Activated CD4-positive, alpha-beta T cell treated with anti-CD3 and anti-CD28 coated beads for 24 hours (primary cell): Measurements from ENCODE around the gene GEMIN8.

Source experiments
- DNase-seq, 2 donors: peaks; one replicate each; pipeline ENCODE4 v3.0.0-alpha.2; 2020; ENCODE audit warnings: low read depth in 2 of 2

The GEMIN8 gene

GRCh38 chrX:14015941-14016340 lies 13.8 kb downstream of the GEMIN8 start:
- DNase-seq: no peak

DNA sequence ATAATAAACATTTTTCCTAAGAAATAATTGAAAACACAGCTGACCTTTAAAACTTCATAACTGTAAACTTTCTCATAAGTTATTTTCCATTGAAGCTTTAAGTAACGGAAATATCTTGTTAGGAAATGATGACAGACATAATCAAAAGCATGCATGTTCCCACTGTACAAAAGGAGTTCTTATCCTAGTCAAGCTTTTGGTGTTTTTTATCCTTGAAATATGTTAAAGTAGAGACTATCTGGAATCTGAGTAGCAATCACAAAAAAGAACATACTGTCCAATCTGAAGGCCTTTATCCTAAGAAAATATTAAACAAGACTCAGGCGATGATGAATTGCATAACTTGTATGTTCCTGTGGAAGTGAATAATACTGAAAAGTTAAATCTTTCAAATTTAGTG lies 14.4 kb downstream of the GEMIN8 start:
- no peak for DNase-seq

DNA sequence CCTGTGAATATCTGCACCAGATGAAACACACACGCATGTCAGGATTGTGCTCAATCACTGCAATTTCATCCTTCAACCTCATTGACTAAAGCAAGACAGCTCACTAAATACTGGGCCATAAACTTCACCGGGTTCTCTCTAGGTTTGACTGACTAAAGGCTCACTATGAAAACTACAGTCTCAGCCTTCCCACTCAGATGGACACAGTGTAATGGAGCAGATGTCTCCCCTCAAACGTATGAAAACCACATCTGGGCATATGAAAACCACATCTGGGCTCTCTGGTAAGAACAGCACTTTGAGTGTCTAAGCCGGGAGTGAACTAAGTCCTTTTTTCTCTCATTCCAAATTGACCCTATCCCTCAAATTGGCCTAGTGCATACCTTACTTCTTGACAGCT lies 15.2 kb downstream of the GEMIN8 start:
- DNase-seq: no peak

- no peak for DNase-seq
Observed at GRCh38 chrX:14013054-14013453, 16.6 kb downstream of the GEMIN8 start.

DNA sequence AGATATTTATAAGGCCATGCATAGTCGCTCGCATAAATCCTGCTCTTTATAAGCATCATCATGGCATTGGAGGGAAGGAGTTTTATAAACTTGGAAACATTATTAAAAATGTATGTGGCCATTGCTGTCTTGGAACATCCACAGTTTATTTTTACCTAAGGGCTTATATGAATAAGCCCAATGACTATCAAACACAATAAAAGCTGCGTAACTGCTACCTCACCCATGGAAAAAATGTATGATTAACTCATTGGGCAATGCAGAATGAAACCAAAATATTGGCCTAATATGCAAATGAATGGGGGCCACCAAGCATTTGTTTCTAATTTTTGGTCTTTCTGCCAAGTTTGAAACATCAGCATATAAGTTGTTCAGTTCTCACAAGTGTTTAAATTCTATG lies 19.1 kb downstream of the GEMIN8 start:
- DNase-seq: no peak

DNA sequence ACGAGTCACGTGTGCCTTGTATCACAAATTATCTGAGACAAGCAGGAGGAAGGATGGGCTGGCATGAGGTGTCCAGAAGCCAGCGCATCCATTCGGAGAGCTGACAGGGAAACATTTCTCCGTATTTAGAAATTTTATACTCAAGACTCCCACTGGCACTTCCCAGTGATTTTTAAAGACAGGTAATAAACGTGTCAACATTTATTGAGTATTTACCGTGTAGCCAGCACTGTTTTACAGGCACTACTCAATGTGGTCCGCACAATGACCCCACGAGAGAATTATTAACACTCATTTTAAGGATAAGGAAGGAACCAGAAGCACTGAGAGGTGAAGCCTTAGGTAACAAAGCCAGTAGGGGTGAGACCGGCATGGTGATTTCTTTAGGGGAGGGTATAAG lies 23.2 kb downstream of the GEMIN8 start:
- no peak for DNase-seq

GRCh38 chrX:14003876-14004425 lies 25.7 kb downstream of the GEMIN8 start:
- DNase-seq: no peak

- DNase-seq: no peak
Observed at GRCh38 chrX:14003028-14003427, 26.7 kb downstream of the GEMIN8 start.

DNA sequence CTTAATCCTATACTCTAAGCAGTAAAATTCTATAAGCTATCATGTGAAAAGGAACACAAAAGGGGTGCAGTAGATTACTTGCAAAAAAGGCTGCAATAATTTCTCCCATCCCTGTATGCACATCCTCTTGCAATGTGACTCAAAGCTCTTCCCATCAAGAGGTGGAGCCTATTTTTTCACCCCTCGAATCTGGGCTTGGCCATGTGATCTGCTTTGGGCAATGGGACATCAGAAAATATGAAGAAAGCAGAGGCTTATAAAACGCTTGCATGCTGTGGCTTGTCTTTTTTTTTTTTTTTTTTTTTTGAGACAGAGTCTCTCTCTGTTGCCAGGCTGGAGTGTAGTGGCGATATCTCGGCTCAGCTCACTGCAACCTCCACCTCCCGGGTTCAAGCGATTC lies 33.0 kb downstream of the GEMIN8 start:
- no peak for DNase-seq

- no peak for DNase-seq
Observed at GRCh38 chrX:13994536-13995080, 35.1 kb downstream of the GEMIN8 start.

DNA sequence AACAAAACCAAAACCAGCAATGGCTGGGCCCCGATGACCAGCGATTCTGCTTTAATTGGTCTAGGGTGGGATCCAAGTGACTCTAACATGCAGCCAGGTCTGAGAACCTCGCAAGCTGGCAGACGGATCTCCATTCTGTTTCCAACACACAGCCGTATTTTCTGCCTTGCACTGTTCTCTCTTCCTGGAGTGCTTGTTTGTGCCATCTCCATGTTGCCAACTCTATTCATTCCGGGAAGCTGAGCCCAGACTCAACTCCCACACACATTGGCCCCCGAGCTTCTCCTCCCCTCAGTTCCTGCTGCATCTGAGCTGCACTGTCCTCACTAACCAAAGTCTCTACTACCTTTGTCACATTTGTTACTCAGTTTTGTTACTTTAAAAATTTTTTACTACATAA lies 35.6 kb downstream of the GEMIN8 start:
- no peak for DNase-seq

DNA sequence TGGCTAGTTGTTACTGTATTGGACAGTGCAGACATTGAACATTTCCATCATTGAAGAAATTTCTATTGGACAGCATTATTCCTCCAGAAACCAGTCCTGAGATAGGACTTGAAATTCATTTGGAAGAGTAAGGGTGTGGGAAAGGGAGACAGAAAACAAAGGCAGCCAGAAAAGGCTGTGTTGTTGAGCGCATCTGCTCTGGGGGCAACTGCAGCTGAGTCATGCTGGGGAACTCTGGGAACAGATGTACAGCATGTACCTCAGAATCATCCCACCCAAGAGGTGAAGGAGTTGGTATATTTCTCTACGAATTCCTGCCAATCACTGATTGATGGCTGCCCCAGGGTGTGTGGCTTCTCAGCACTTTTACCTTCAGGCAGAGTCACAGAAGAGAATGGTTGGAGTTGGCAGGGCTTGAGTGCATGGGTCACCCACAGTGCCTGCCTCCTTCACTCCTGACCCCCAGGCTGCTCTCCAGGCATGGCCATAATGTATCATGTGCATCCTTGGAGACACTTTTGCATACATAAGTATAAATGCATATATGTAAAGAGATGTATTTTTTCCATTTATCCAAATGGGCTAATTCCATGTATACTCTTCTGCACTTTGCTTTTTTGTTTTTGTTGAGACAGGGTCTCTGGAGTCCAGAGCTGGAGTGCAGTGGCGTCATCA lies 39.4 kb downstream of the GEMIN8 start:
- DNase-seq: no peak

- no peak for DNase-seq
Observed at GRCh38 chrX:13985697-13986435, 43.8 kb downstream of the GEMIN8 start.

- no peak for DNase-seq
Observed at GRCh38 chrX:13983734-13984133, 46.0 kb downstream of the GEMIN8 start.

DNA sequence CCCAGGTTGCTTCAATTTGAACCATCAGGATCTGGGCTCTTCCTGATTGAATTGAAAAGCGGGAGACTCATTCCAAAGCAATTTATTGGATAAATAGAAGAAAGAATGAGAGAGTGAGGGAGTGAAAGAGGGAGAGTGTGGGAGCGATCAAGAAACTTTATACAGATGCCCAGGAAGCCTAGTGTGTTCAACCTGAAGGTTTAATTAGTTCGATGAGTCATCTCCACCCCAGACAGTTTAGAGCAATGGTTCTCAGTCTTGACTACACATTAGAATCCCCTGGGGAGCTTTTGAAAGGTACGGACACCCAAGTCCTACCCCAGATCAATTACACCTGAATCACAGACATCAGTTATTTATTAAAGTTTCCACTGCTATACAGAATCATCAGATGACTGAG lies 61.5 kb downstream of the GEMIN8 start:
- DNase-seq: no peak

- no peak for DNase-seq
Observed at GRCh38 chrX:13967636-13968035, 62.1 kb downstream of the GEMIN8 start.

DNA sequence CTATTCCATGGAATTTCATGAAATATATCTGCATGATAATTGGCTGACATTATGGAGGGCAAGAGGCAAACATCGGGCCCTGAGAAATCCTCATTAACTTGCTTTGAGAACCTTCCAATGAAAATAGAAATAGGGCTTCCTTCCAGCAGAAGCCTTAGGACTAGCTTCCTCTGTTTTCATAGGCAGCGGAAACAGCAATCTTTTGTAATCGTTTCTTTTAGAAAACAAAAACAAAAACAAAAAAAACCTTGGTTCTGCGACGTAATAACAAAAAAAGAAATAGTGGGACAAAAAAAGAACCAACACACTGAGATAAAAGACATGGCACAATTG lies 62.9 kb downstream of the GEMIN8 start:
- DNase-seq: no peak

- DNase-seq: no peak
Observed at GRCh38 chrX:13966071-13966792, 63.5 kb downstream of the GEMIN8 start.

DNA sequence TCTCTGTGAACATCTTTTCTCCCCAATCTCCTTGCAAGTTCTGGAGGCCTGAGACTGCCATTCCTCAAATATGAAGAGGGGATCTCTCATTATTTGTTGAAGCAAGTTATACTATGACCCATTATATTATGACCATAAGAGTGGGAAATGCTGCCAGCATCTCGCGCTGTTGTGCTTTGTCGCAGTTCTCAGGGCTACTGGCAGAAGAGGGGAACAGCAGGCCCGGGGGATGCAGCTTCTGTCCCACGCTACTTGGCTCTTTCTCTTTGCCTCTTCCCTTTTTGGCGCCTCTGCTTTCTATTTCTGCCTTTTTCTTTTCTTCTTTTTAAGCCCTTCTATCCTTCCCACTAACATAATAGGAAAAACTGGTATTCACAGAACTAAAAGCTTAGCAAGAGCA lies 64.2 kb downstream of the GEMIN8 start:
- no peak for DNase-seq

DNA sequence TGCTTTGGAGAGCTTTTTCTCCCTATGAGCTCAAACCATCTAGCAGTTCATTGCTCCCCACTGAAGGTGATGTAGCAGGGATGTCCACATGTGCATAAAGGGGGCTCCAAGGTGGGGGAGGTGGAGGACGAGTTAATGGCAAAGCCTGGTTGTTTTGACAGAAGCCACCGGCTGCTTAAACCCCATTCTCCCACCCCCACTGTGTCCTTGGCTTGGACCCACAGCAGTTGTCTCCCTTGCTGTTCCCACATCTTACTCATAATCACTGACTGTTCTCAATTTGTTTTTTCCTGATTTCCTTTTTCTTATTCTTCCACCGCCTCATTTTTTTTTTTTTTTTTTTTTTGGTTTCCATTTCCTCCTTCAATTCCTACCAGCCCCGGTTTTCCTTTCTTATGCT lies 72.7 kb downstream of the GEMIN8 start:
- DNase-seq: no peak
